H9 (cell line): Measurements from ENCODE around the gene KCNJ1. TPM values are rescaled to one million over a fixed set of nuclear protein-coding genes. Genes with fewer than 3 reads are reported as not detected.

ENCODE experiments used
- DNase-seq: peaks from one replicate; pipeline ENCODE4 v3.0.0-alpha.2; 2017
- H2AFZ ChIP-seq: one replicate; pipeline ENCODE4 v1.6.1; 2013; ENCODE audit warnings: mild to moderate bottlenecking, low read length, control low read depth, moderate library complexity
- H2AK5ac ChIP-seq: 2 replicates; pipeline ENCODE4 v1.6.1; 2013; ENCODE audit warnings: low read length, control low read depth, mixed read lengths; ENCODE audit not compliant: insufficient read length
- H2BK120ac ChIP-seq: one replicate; pipeline ENCODE4 v1.6.1; 2013; ENCODE audit warnings: low read depth, mild to moderate bottlenecking, low read length, control low read depth, inconsistent platforms; ENCODE audit not compliant: poor library complexity, severe bottlenecking
- H2BK12ac ChIP-seq: 2 replicates; pipeline ENCODE4 v1.6.1; 2013; ENCODE audit warnings: low read length, control low read depth, mixed read lengths, low read depth; ENCODE audit not compliant: insufficient read length
- H2BK15ac ChIP-seq: 2 replicates; pipeline ENCODE4 v1.6.1; 2013; ENCODE audit warnings: low read depth, low read length, control low read depth
- H2BK20ac ChIP-seq: one replicate; pipeline ENCODE4 v1.6.1; 2013; ENCODE audit warnings: low read depth, mild to moderate bottlenecking, low read length, control low read depth, inconsistent platforms; ENCODE audit not compliant: poor library complexity, severe bottlenecking
- H2BK5ac ChIP-seq: 2 replicates; pipeline ENCODE4 v1.6.1; 2013; ENCODE audit warnings: low read length, control low read depth, mixed read lengths; ENCODE audit not compliant: insufficient read length
- H3K14ac ChIP-seq: 2 replicates; pipeline ENCODE4 v1.6.1; 2013; ENCODE audit warnings: low read length, control low read depth; ENCODE audit not compliant: insufficient read depth
- H3K18ac ChIP-seq: 2 replicates; pipeline ENCODE4 v1.6.1; 2013; ENCODE audit warnings: low read depth, mild to moderate bottlenecking, mixed read lengths, low read length, control low read depth; ENCODE audit not compliant: insufficient read length
- H3K23ac ChIP-seq: 2 replicates; pipeline ENCODE4 v1.6.1; 2013; ENCODE audit warnings: low read length, control low read depth, mixed read lengths, low read depth; ENCODE audit not compliant: insufficient read length
- H3K23me2 ChIP-seq: 2 replicates; pipeline ENCODE4 v1.6.1; 2013; ENCODE audit warnings: low read depth, mild to moderate bottlenecking, mixed read lengths, low read length, control low read depth; ENCODE audit not compliant: insufficient read length, poor library complexity, severe bottlenecking
- H3K27ac ChIP-seq: 2 replicates; pipeline ENCODE4 v1.5.1; 2013; ENCODE audit warnings: low read length, control low read depth, mixed read lengths, low read depth; ENCODE audit not compliant: insufficient read length
- H3K27me3 ChIP-seq: 2 replicates; pipeline ENCODE4 v1.6.1; 2013; ENCODE audit warnings: low read length, control low read depth, inconsistent platforms; ENCODE audit not compliant: insufficient read depth
- H3K4ac ChIP-seq: 2 replicates; pipeline ENCODE4 v1.6.1; 2013; ENCODE audit warnings: low read depth, mild to moderate bottlenecking, control low read depth, inconsistent platforms, low read length, moderate library complexity
- H3K4me1 ChIP-seq: 2 replicates; pipeline ENCODE4 v1.6.1; 2013; ENCODE audit warnings: low read length, control low read depth, inconsistent platforms; ENCODE audit not compliant: insufficient read depth
- H3K4me2 ChIP-seq: 2 replicates; pipeline ENCODE4 v1.6.1; 2013; ENCODE audit warnings: low read length, control low read depth, mixed read lengths; ENCODE audit not compliant: insufficient read length, insufficient read depth
- H3K56ac ChIP-seq: 2 replicates; pipeline ENCODE4 v1.6.1; 2013; ENCODE audit warnings: low read depth, mild to moderate bottlenecking, mixed read lengths, low read length, control low read depth; ENCODE audit not compliant: insufficient read length
- H3K79me1 ChIP-seq: 2 replicates; pipeline ENCODE4 v1.6.1; 2013; ENCODE audit warnings: low read depth, mild to moderate bottlenecking, moderate library complexity, low read length, control low read depth, inconsistent platforms; ENCODE audit not compliant: insufficient read depth, poor library complexity, severe bottlenecking
- H3K79me2 ChIP-seq: 2 replicates; pipeline ENCODE4 v1.6.1; 2013; ENCODE audit warnings: low read length, control low read depth, inconsistent platforms; ENCODE audit not compliant: insufficient read depth
- H3K9ac ChIP-seq: 2 replicates; pipeline ENCODE4 v1.6.1; 2013; ENCODE audit warnings: low read length, control low read depth, mixed read lengths; ENCODE audit not compliant: insufficient read length; ENCODE audit errors: extremely low read depth
- H3K9me3 ChIP-seq: one replicate; pipeline ENCODE4 v1.6.1; 2013; ENCODE audit warnings: low read depth, low read length, inconsistent platforms; ENCODE audit not compliant: control insufficient read depth
- H3T11ph ChIP-seq: one replicate; pipeline ENCODE4 v1.6.1; 2013; ENCODE audit warnings: mild to moderate bottlenecking, low read length, control low read depth, inconsistent platforms
- H4K20me1 ChIP-seq: one replicate; pipeline ENCODE4 v1.6.1; 2013; ENCODE audit not compliant: control insufficient read depth, insufficient read length, insufficient read depth
- H4K5ac ChIP-seq: 2 replicates; pipeline ENCODE4 v1.6.1; 2013; ENCODE audit warnings: low read depth, mild to moderate bottlenecking, mixed read lengths, low read length, control low read depth; ENCODE audit not compliant: insufficient read length
- H4K8ac ChIP-seq: replicated peaks from 2 replicates; pipeline ENCODE4 v1.6.1; 2013; ENCODE audit warnings: low read length, control low read depth, mixed read lengths, low read depth; ENCODE audit not compliant: insufficient read length
- H4K91ac ChIP-seq: 2 replicates; pipeline ENCODE4 v1.6.1; 2013; ENCODE audit warnings: low read depth, mild to moderate bottlenecking, moderate library complexity, mixed read lengths, low read length, control low read depth; ENCODE audit not compliant: insufficient read length
- H3K27ac Mint-ChIP-seq, 3 experiments: 2 replicates in 2 of 3; 3 replicates in 1 of 3; pipeline ENCODE4 v1.8.0; 2020 to 2021; ENCODE audit warnings: mixed read lengths in 3 of 3, mild to moderate bottlenecking in 1 of 3, moderate library complexity in 1 of 3
- H3K27me3 Mint-ChIP-seq: 2 replicates; pipeline ENCODE4 v1.8.0; 2021; ENCODE audit warnings: low read depth, mild to moderate bottlenecking, moderate library complexity, mixed read lengths
- H3K36me3 Mint-ChIP-seq, 3 experiments: 2 replicates in 2 of 3; 3 replicates in 1 of 3; pipeline ENCODE4 v1.8.0; 2020 to 2021; ENCODE audit warnings: low read depth in 3 of 3, mixed read lengths in 3 of 3; ENCODE audit not compliant: insufficient read depth in 1 of 3
- H3K4me1 Mint-ChIP-seq, 2 experiments: 2 replicates each; pipeline ENCODE4 v1.8.0; 2020; ENCODE audit warnings: mixed read lengths in 2 of 2
- H3K4me3 Mint-ChIP-seq, 2 experiments: 2 replicates in 1 of 2; 3 replicates in 1 of 2; pipeline ENCODE4 v1.8.0; 2020 to 2021; ENCODE audit warnings: mild to moderate bottlenecking in 2 of 2, mixed read lengths in 2 of 2, moderate library complexity in 1 of 2
- H3K9me3 Mint-ChIP-seq, 2 experiments: 2 replicates in 1 of 2; 3 replicates in 1 of 2; pipeline ENCODE4 v1.8.0; 2020; ENCODE audit warnings: mild to moderate bottlenecking in 2 of 2, mixed read lengths in 2 of 2, moderate library complexity in 1 of 2
- WGBS: extraction: QIAGEN DNeasy Blood & Tissue Kit; methylation state at CpG from one replicate; pipeline ENCODE4 v1.1.7; 2013; ENCODE audit warnings: missing lambda C conversion rate, low lambda C conversion rate, mixed read lengths; ENCODE audit not compliant: insufficient read length; ENCODE audit errors: extremely low coverage; 5-methylcytosine and 5-hydroxymethylcytosine counted together
- total RNA-seq: library from RNA; stranded (reverse); gene quantifications from 2 replicates; pipeline ENCODE4 v1.2.1, GENCODE V29; 2021
- TF ChIP-seq, protein P1 (sequence below): fragments of 200-600 bp; sonication (generic); conservative IDR thresholded peaks from 3 replicates; pipeline ENCODE4 v1.8.0; 2021; ENCODE audit warnings: antibody characterized with exemption, mild to moderate bottlenecking

Gene KCNJ1
- total RNA-seq, 1 experiment from 2014 or later, result not detected

DNA sequence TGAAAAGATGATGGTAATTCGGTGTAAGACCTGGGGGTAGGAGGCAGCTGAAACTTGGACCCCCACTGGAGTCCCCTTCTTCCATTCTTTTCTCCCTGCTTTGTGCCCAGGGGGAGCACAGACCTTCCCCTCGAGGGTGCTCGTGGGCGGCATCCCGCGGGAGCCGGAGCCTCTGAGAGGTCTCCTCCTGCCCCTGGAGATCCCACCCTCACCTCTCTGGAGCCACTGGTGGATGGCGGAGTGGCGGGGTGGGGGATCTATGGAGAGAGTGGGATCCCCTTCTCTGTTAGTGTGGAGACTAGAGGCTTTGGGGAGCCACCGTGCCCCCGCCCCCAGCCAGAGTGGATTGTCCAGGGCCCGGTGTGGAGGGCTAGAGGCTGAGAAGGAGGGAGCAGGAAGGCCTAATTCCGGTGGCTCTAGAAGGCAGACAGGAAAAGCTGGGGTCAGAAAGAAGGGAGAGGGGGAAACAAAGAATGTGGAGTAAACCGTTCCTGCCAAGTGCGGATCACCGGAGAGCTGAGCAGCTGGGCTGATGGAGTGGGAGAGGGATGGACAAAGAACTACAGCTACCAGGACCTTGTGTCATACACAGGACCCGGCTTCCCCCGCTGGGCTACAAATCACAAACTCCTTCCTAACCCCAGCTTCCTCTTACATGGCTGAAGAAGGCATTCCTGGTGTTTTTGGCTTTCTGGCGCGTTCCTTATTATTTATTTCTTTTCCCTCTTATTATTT is 41.9 kb downstream of the KCNJ1 start:
- H3K23ac ChIP-seq, result no peak overlapping the region
- peaks cover 4% of the 10 kb centered on the region for H3K23me2 ChIP-seq
- DNase-seq, result no peak
- no peak overlapping the region for H4K91ac ChIP-seq
- no peak overlapping the region for H3K4me2 ChIP-seq
- Mint-ChIP-seq H3K4me1 (peaks cover 12 to 32% of the 10 kb centered on the region in 2 experiments), H3K9me3 (no peaks in the 10 kb centered on the region; a peak in 1 of 5 replicates), H3K27me3 (no peaks in the 10 kb centered on the region), H3K27ac (no peak overlapping the region; a peak in 1 of 7 replicates), H3K4me3 (no peak overlapping the region), H3K36me3 (peaks cover 0 to 1% (median 0%) of the 10 kb centered on the region in 3 experiments; a peak in 1 of 7 replicates)
- no peaks in the 10 kb centered on the region for H3K79me2 ChIP-seq
- H2BK20ac ChIP-seq, result no peak overlapping the region
- H4K5ac ChIP-seq, result no peak overlapping the region
- H3K27ac ChIP-seq, result no peak overlapping the region
- no peak overlapping the region for H3K4ac ChIP-seq
- no peak overlapping the region for H2AFZ ChIP-seq
- H2BK12ac ChIP-seq, result no peak overlapping the region
- no peak overlapping the region for H2BK5ac ChIP-seq
- H2BK15ac ChIP-seq, result no peak overlapping the region
- H3K9ac ChIP-seq, result no peak overlapping the region
- WGBS, result no CpG with 5 or more reads among the region's 20 CpGs
- H2BK120ac ChIP-seq, result no peak overlapping the region
- no peak overlapping the region for H3K56ac ChIP-seq
- no peaks in the 10 kb centered on the region for H3K79me1 ChIP-seq
- H3T11ph ChIP-seq, result no peak overlapping the region
- no peaks in the 10 kb centered on the region for H3K9me3 ChIP-seq
- TF ChIP-seq, protein P1, sequence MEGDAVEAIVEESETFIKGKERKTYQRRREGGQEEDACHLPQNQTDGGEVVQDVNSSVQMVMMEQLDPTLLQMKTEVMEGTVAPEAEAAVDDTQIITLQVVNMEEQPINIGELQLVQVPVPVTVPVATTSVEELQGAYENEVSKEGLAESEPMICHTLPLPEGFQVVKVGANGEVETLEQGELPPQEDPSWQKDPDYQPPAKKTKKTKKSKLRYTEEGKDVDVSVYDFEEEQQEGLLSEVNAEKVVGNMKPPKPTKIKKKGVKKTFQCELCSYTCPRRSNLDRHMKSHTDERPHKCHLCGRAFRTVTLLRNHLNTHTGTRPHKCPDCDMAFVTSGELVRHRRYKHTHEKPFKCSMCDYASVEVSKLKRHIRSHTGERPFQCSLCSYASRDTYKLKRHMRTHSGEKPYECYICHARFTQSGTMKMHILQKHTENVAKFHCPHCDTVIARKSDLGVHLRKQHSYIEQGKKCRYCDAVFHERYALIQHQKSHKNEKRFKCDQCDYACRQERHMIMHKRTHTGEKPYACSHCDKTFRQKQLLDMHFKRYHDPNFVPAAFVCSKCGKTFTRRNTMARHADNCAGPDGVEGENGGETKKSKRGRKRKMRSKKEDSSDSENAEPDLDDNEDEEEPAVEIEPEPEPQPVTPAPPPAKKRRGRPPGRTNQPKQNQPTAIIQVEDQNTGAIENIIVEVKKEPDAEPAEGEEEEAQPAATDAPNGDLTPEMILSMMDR, result no peak
- no peak overlapping the region for H3K18ac ChIP-seq
- no peaks in the 10 kb centered on the region for H3K27me3 ChIP-seq
- H2AK5ac ChIP-seq, result no peak overlapping the region
- H4K20me1 ChIP-seq, result no peaks in the 10 kb centered on the region
- 0 out of 2 replicates have a peak, but pooled peaks cover 4% of the 10 kb centered on the region for H3K4me1 ChIP-seq
- no peak overlapping the region for H3K14ac ChIP-seq
- no peak overlapping the region for H4K8ac ChIP-seq
